Measurements from ENCODE around the gene MCM5.
A peak's percentile ranks its signal among the peaks of the same experiment; 100 is the strongest.

The MCM5 gene

GRCh38 chr22:35378621-35379020, 21.3 kb upstream of the MCM5 start:
- Histone ChIP-seq H3K4me3 (ENCODE audit: low read depth in 1 of 5, low read length in 5 of 5) (no peak overlapping the region), H3K9ac (ENCODE audit: low read length in 5 of 5) (no peak overlapping the region), H3K36me3 (ENCODE audit: control insufficient read depth in 5 of 5, insufficient read depth in 5 of 5, low read length in 5 of 5) (peaks cover 3 to 9% (median 7%) of the 10 kb centered on the region in 5 donors), H3K4me1 (ENCODE audit: control insufficient read depth in 5 of 5, insufficient read depth in 5 of 5, low read length in 5 of 5) (peaks cover 14 to 83% (median 75%) of the 10 kb centered on the region in 5 donors), H3K9me3 (ENCODE audit: control insufficient read depth in 5 of 5, low read length in 5 of 5) (peaks cover 0 to 2% (median 0%) of the 10 kb centered on the region in 5 donors), H3K27ac (ENCODE audit: low read depth, low read length) (peak overlapping the region; percentile 99), H3K27me3 (ENCODE audit: control insufficient read depth in 5 of 5, insufficient read depth in 4 of 5, low read length in 5 of 5) (peaks cover 0 to 3% (median 0%) of the 10 kb centered on the region in 5 donors)

GRCh38 chr22:35379146-35379993, 20.6 kb upstream of the MCM5 start:
- Histone ChIP-seq H3K9ac (ENCODE audit: low read length in 5 of 5) (peak overlapping the region in 2 of 5 donors; percentile 30 to 39), H3K4me1 (ENCODE audit: control insufficient read depth in 5 of 5, insufficient read depth in 5 of 5, low read length in 5 of 5) (peaks cover 14 to 91% (median 82%) of the 10 kb centered on the region in 5 donors), H3K36me3 (ENCODE audit: control insufficient read depth in 5 of 5, insufficient read depth in 5 of 5, low read length in 5 of 5) (peaks cover 4 to 15% (median 12%) of the 10 kb centered on the region in 5 donors), H3K27me3 (ENCODE audit: control insufficient read depth in 5 of 5, insufficient read depth in 4 of 5, low read length in 5 of 5) (peaks cover 0 to 3% (median 0%) of the 10 kb centered on the region in 5 donors), H3K9me3 (ENCODE audit: control insufficient read depth in 5 of 5, low read length in 5 of 5) (peaks cover 0 to 2% (median 0%) of the 10 kb centered on the region in 5 donors), H3K4me3 (ENCODE audit: low read depth in 1 of 5, low read length in 5 of 5) (no peak overlapping the region), H3K27ac (ENCODE audit: low read depth, low read length) (peak overlapping the region; percentile 99)

- H3K36me3 ChIP-seq (ENCODE audit: control insufficient read depth in 5 of 5, insufficient read depth in 5 of 5, low read length in 5 of 5) = peaks cover 4 to 21% (median 18%) of the 10 kb centered on the region in 5 donors
- H3K9me3 ChIP-seq (ENCODE audit: control insufficient read depth in 5 of 5, low read length in 5 of 5) = peaks cover 0 to 2% (median 0%) of the 10 kb centered on the region in 5 donors
- peak overlapping the region in 1 of 5 donors; percentile 48 for H3K4me3 ChIP-seq (ENCODE audit: low read depth in 1 of 5, low read length in 5 of 5)
- peaks cover 14 to 94% (median 88%) of the 10 kb centered on the region in 5 donors for H3K4me1 ChIP-seq (ENCODE audit: control insufficient read depth in 5 of 5, insufficient read depth in 5 of 5, low read length in 5 of 5)
- peaks cover 0 to 3% (median 0%) of the 10 kb centered on the region in 5 donors for H3K27me3 ChIP-seq (ENCODE audit: control insufficient read depth in 5 of 5, insufficient read depth in 4 of 5, low read length in 5 of 5)
- peak overlapping the region in 4 of 5 donors; percentile 1 to 97 (median 78) for H3K9ac ChIP-seq (ENCODE audit: low read length in 5 of 5)
- peak overlapping the region; percentile 99 for H3K27ac ChIP-seq (ENCODE audit: low read depth, low read length)
Observed at GRCh38 chr22:35380013-35380412, 19.9 kb upstream of the MCM5 start.

- H3K9me3 ChIP-seq (ENCODE audit: control insufficient read depth in 5 of 5, low read length in 5 of 5) = peaks cover 0 to 2% (median 0%) of the 10 kb centered on the region in 5 donors
- H3K27me3 ChIP-seq (ENCODE audit: control insufficient read depth in 5 of 5, insufficient read depth in 4 of 5, low read length in 5 of 5) = peaks cover 0 to 3% (median 0%) of the 10 kb centered on the region in 5 donors
- peaks cover 14 to 92% (median 85%) of the 10 kb centered on the region in 5 donors for H3K4me1 ChIP-seq (ENCODE audit: control insufficient read depth in 5 of 5, insufficient read depth in 5 of 5, low read length in 5 of 5)
- peak within 1 kb of the TSS; percentile 56 to 97 (median 87) for H3K9ac ChIP-seq (ENCODE audit: low read length in 5 of 5)
- H3K27ac ChIP-seq (ENCODE audit: low read depth, low read length) = peak within 1 kb of the TSS; percentile 99
- peaks cover 4 to 23% (median 20%) of the 10 kb centered on the region in 5 donors for H3K36me3 ChIP-seq (ENCODE audit: control insufficient read depth in 5 of 5, insufficient read depth in 5 of 5, low read length in 5 of 5)
- peak within 1 kb of the TSS; percentile 73 to 93 (median 82) for H3K4me3 ChIP-seq (ENCODE audit: low read depth in 1 of 5, low read length in 5 of 5)
Observed at GRCh38 chr22:35380537-35381423, 19.2 kb upstream of the MCM5 start, which contains the start of gene HMOX1. TSS of gene HMOX1 (plus strand) at chr22:35381096. CDS start at chr22:35381174, 78 bp downstream.

- Histone ChIP-seq H3K9me3 (ENCODE audit: control insufficient read depth in 5 of 5, low read length in 5 of 5) (peaks cover 0 to 2% (median 0%) of the 10 kb centered on the region in 5 donors), H3K4me1 (ENCODE audit: control insufficient read depth in 5 of 5, insufficient read depth in 5 of 5, low read length in 5 of 5) (peaks cover 14 to 89% (median 81%) of the 10 kb centered on the region in 5 donors)
Observed at GRCh38 chr22:35381424-35382009, 18.4 kb upstream of the MCM5 start.

GRCh38 chr22:35383679-35384071, 16.3 kb upstream of the MCM5 start:
- Histone ChIP-seq H3K9me3 (ENCODE audit: control insufficient read depth in 5 of 5, low read length in 5 of 5) (no peaks in the 10 kb centered on the region), H3K27ac (ENCODE audit: low read depth, low read length) (peak overlapping the region; percentile 27), H3K4me1 (ENCODE audit: control insufficient read depth in 5 of 5, insufficient read depth in 5 of 5, low read length in 5 of 5) (peaks cover 9 to 77% (median 66%) of the 10 kb centered on the region in 5 donors), H3K9ac (ENCODE audit: low read length in 5 of 5) (peak overlapping the region in 4 of 5 donors; percentile 4 to 87 (median 10)), H3K27me3 (ENCODE audit: control insufficient read depth in 5 of 5, insufficient read depth in 4 of 5, low read length in 5 of 5) (no peaks in the 10 kb centered on the region), H3K4me3 (ENCODE audit: low read depth in 1 of 5, low read length in 5 of 5) (peak overlapping the region; percentile 4 to 58 (median 38)), H3K36me3 (ENCODE audit: control insufficient read depth in 5 of 5, insufficient read depth in 5 of 5, low read length in 5 of 5) (peaks cover 4 to 43% (median 37%) of the 10 kb centered on the region in 5 donors)

More at GRCh38 chr22:35381424-35382009, 18.4 kb upstream of the MCM5 start:
- Histone ChIP-seq H3K27me3 (ENCODE audit: control insufficient read depth in 5 of 5, insufficient read depth in 4 of 5, low read length in 5 of 5) (peaks cover 0 to 3% (median 0%) of the 10 kb centered on the region in 5 donors), H3K27ac (ENCODE audit: low read depth, low read length) (peak overlapping the region; percentile 99), H3K36me3 (ENCODE audit: control insufficient read depth in 5 of 5, insufficient read depth in 5 of 5, low read length in 5 of 5) (peaks cover 4 to 27% (median 25%) of the 10 kb centered on the region in 5 donors), H3K9ac (ENCODE audit: low read length in 5 of 5) (peak overlapping the region; percentile 56 to 97 (median 87)), H3K4me3 (ENCODE audit: low read depth in 1 of 5, low read length in 5 of 5) (peak overlapping the region; percentile 73 to 93 (median 82))

GRCh38 chr22:35384527-35384926, 15.4 kb upstream of the MCM5 start:
- Histone ChIP-seq H3K27ac (ENCODE audit: low read depth, low read length) (no peak overlapping the region), H3K4me1 (ENCODE audit: control insufficient read depth in 5 of 5, insufficient read depth in 5 of 5, low read length in 5 of 5) (peaks cover 9 to 69% (median 59%) of the 10 kb centered on the region in 5 donors), H3K27me3 (ENCODE audit: control insufficient read depth in 5 of 5, insufficient read depth in 4 of 5, low read length in 5 of 5) (no peaks in the 10 kb centered on the region), H3K9me3 (ENCODE audit: control insufficient read depth in 5 of 5, low read length in 5 of 5) (no peaks in the 10 kb centered on the region), H3K4me3 (ENCODE audit: low read depth in 1 of 5, low read length in 5 of 5) (peak overlapping the region in 2 of 5 donors; percentile 32 to 51), H3K9ac (ENCODE audit: low read length in 5 of 5) (peak overlapping the region in 3 of 5 donors; percentile 9 to 48 (median 38)), H3K36me3 (ENCODE audit: control insufficient read depth in 5 of 5, insufficient read depth in 5 of 5, low read length in 5 of 5) (peaks cover 4 to 48% (median 38%) of the 10 kb centered on the region in 5 donors)

GRCh38 chr22:35384975-35385588, 14.9 kb upstream of the MCM5 start:
- H3K27me3 ChIP-seq (ENCODE audit: control insufficient read depth in 5 of 5, insufficient read depth in 4 of 5, low read length in 5 of 5) = no peaks in the 10 kb centered on the region
- H3K4me1 ChIP-seq (ENCODE audit: control insufficient read depth in 5 of 5, insufficient read depth in 5 of 5, low read length in 5 of 5) = peaks cover 9 to 64% (median 57%) of the 10 kb centered on the region in 5 donors
- H3K27ac ChIP-seq (ENCODE audit: low read depth, low read length) = no peak overlapping the region
- no peaks in the 10 kb centered on the region for H3K9me3 ChIP-seq (ENCODE audit: control insufficient read depth in 5 of 5, low read length in 5 of 5)
- H3K36me3 ChIP-seq (ENCODE audit: control insufficient read depth in 5 of 5, insufficient read depth in 5 of 5, low read length in 5 of 5) = peaks cover 4 to 54% (median 44%) of the 10 kb centered on the region in 5 donors
- H3K4me3 ChIP-seq (ENCODE audit: low read depth in 1 of 5, low read length in 5 of 5) = peak overlapping the region in 3 of 5 donors; percentile 32 to 51 (median 40)
- peak overlapping the region in 3 of 5 donors; percentile 9 to 48 (median 38) for H3K9ac ChIP-seq (ENCODE audit: low read length in 5 of 5)

Data from subcutaneous abdominal adipose tissue (tissue), 5 donors.